Stimulated activated CD4-positive, alpha-beta T cell treated with anti-CD3 and anti-CD28 coated beads, Interleukin-15, amount 100 ng/mL, for 24 hours (primary cell): Measurements from ENCODE around the gene ZNF521.

Experiments used
- DNase-seq: peaks from one replicate; pipeline ENCODE4 v3.0.0-alpha.2; 2020

The ZNF521 gene

GRCh38 chr18:25335062-25335461 is 16.9 kb downstream of the ZNF521 start:
- DNase-seq: no peak

GRCh38 chr18:25334588-25334987 is 17.4 kb downstream of the ZNF521 start:
- no peak for DNase-seq

- no peak for DNase-seq
These were observed 20.0 kb downstream of the ZNF521 start for GRCh38 chr18:25332002-25332401.

GRCh38 chr18:25329783-25330182 is 22.2 kb downstream of the ZNF521 start:
- DNase-seq: no peak

- DNase-seq: no peak
These were observed 24.4 kb downstream of the ZNF521 start for GRCh38 chr18:25327584-25327983.

- DNase-seq: no peak
These were observed 25.5 kb downstream of the ZNF521 start for GRCh38 chr18:25326361-25326952.

- no peak for DNase-seq
These were observed 29.2 kb downstream of the ZNF521 start for GRCh38 chr18:25322806-25323205.

GRCh38 chr18:25316381-25317018 is 35.5 kb downstream of the ZNF521 start:
- DNase-seq: no peak

GRCh38 chr18:25314838-25315190 is 37.2 kb downstream of the ZNF521 start:
- no peak for DNase-seq

- DNase-seq: no peak
These were observed 37.7 kb downstream of the ZNF521 start for GRCh38 chr18:25314151-25314837.

GRCh38 chr18:25313268-25313667 is 38.7 kb downstream of the ZNF521 start:
- DNase-seq: no peak

- DNase-seq: no peak
These were observed 41.9 kb downstream of the ZNF521 start for GRCh38 chr18:25310045-25310444.

GRCh38 chr18:25308381-25308780 is 43.6 kb downstream of the ZNF521 start:
- DNase-seq: no peak

- DNase-seq: no peak
These were observed 44.8 kb downstream of the ZNF521 start for GRCh38 chr18:25307192-25307591.

GRCh38 chr18:25306671-25307070 is 45.3 kb downstream of the ZNF521 start:
- DNase-seq: no peak

GRCh38 chr18:25305584-25305983 is 46.4 kb downstream of the ZNF521 start:
- DNase-seq: no peak

GRCh38 chr18:25300492-25300891 is 51.5 kb downstream of the ZNF521 start:
- DNase-seq: no peak

GRCh38 chr18:25299426-25300300 is 52.3 kb downstream of the ZNF521 start:
- DNase-seq: no peak

GRCh38 chr18:25298853-25299274 is 53.1 kb downstream of the ZNF521 start:
- DNase-seq: no peak

- no peak for DNase-seq
These were observed 56.3 kb downstream of the ZNF521 start for GRCh38 chr18:25295624-25296138.

GRCh38 chr18:25291150-25291549 is 60.8 kb downstream of the ZNF521 start:
- no peak for DNase-seq

GRCh38 chr18:25289001-25289631 is 62.9 kb downstream of the ZNF521 start:
- no peak for DNase-seq
